Tongue (tissue), 2 donors: ENCODE measurements around the gene SLC9A3. TPM values are rescaled to one million over a fixed set of nuclear protein-coding genes. Genes with fewer than 3 reads are reported as not detected.
A peak's percentile ranks its signal among the peaks of the same experiment; 100 is the strongest.

Experiments used
- DNase-seq: peaks from one replicate; pipeline ENCODE4 v3.0.0-alpha.2; 2015
- total RNA-seq: library from RNA; depleted of rRNA; stranded (reverse); fragments of >200 nt; gene quantifications from one replicate; pipeline ENCODE4 v1.2.3, GENCODE V29; 2014

Gene SLC9A3
- total RNA-seq, 1 donor from 2014 or later: 4.3 TPM

GRCh38 chr5:538271-538771 is 14.1 kb upstream of the SLC9A3 start:
- DNase-seq: no peak

- DNase-seq: no peak
Measured at GRCh38 chr5:537621-538071, 13.4 kb upstream of the SLC9A3 start.

- DNase-seq: no peak
Measured at GRCh38 chr5:537098-537497, 12.8 kb upstream of the SLC9A3 start.

- no peak for DNase-seq
Measured at GRCh38 chr5:535846-536698, 11.8 kb upstream of the SLC9A3 start.

GRCh38 chr5:534743-535671 is 10.8 kb upstream of the SLC9A3 start:
- DNase-seq: no peak

- no peak for DNase-seq
Measured at GRCh38 chr5:533955-534742, 9.9 kb upstream of the SLC9A3 start.

- no peak for DNase-seq
Measured at GRCh38 chr5:533243-533954, 9.2 kb upstream of the SLC9A3 start.

- no peak for DNase-seq
Measured at GRCh38 chr5:532521-533242, 8.4 kb upstream of the SLC9A3 start.

- peak; percentile 62 for DNase-seq
Measured at GRCh38 chr5:531749-532315, 7.6 kb upstream of the SLC9A3 start.

GRCh38 chr5:531101-531748 is 7.0 kb upstream of the SLC9A3 start:
- DNase-seq: no peak

GRCh38 chr5:530001-530955 is 6.0 kb upstream of the SLC9A3 start:
- DNase-seq: no peak

GRCh38 chr5:528629-529511 is 4.6 kb upstream of the SLC9A3 start:
- DNase-seq: no peak

GRCh38 chr5:527646-528628 is 3.7 kb upstream of the SLC9A3 start:
- DNase-seq: no peak

- no peak for DNase-seq
Measured at GRCh38 chr5:526456-527088, 2.3 kb upstream of the SLC9A3 start.

- no peak for DNase-seq
Measured at GRCh38 chr5:525916-526315, 1.7 kb upstream of the SLC9A3 start.
